Immature natural killer cell (primary cell): ENCODE results near the gene GNA15. TPM values are rescaled to one million over a fixed set of nuclear protein-coding genes. Genes with fewer than 3 reads are reported as not detected.
"Not testable (repeated sequence)": the region's sequence is repeated elsewhere in the genome, so short reads cannot be mapped to it uniquely, and the experiment has no call there.

ENCODE experiments used
- DNase-seq, 3 donors: peaks; one replicate each; pipeline ENCODE4 v3.0.0; 2022; ENCODE audit warnings: mixed read lengths in 1 of 3
- H3K27ac Mint-ChIP-seq, 6 donors: one replicate each; pipeline ENCODE4 v1.8.0; 2020; ENCODE audit warnings: mixed read lengths in 6 of 6, mild to moderate bottlenecking in 5 of 6, inconsistent platforms in 4 of 6, moderate library complexity in 3 of 6
- H3K27me3 Mint-ChIP-seq, 3 donors: one replicate each; pipeline ENCODE4 v1.8.0; 2020 to 2021; ENCODE audit warnings: low read depth in 3 of 3, mild to moderate bottlenecking in 3 of 3, mixed read lengths in 3 of 3, moderate library complexity in 3 of 3, inconsistent platforms in 1 of 3
- H3K36me3 Mint-ChIP-seq, 3 donors: one replicate each; pipeline ENCODE4 v1.8.0; 2020; ENCODE audit warnings: mixed read lengths in 3 of 3, inconsistent platforms in 2 of 3, mild to moderate bottlenecking in 2 of 3
- H3K4me1 Mint-ChIP-seq, 2 donors: one replicate each; pipeline ENCODE4 v1.8.0; 2020; ENCODE audit warnings: inconsistent platforms in 2 of 2, mild to moderate bottlenecking in 2 of 2, mixed read lengths in 2 of 2, moderate library complexity in 1 of 2
- H3K4me3 Mint-ChIP-seq, 5 donors: one replicate each; pipeline ENCODE4 v1.8.0; 2020; ENCODE audit warnings: mild to moderate bottlenecking in 5 of 5, mixed read lengths in 5 of 5, inconsistent platforms in 3 of 5, moderate library complexity in 3 of 5
- H3K9me3 Mint-ChIP-seq, 6 donors: one replicate each; pipeline ENCODE4 v1.8.0; 2020; ENCODE audit warnings: mild to moderate bottlenecking in 6 of 6, mixed read lengths in 6 of 6, inconsistent platforms in 4 of 6, moderate library complexity in 3 of 6
- polyA plus RNA-seq, 3 donors: library from polyadenylated mRNA; unstranded; fragments of 300-500 nt; fragmentation: Illumina TruSeq; gene quantifications; one replicate each; pipeline ENCODE4 v1.2.3, GENCODE V29; 2021

GNA15 gene
- 1 to 10 TPM in 2 of 3 donors, under 1 TPM in 1; 0.25 to 2.8 (median 2.3) TPM for polyA plus RNA-seq

DNA sequence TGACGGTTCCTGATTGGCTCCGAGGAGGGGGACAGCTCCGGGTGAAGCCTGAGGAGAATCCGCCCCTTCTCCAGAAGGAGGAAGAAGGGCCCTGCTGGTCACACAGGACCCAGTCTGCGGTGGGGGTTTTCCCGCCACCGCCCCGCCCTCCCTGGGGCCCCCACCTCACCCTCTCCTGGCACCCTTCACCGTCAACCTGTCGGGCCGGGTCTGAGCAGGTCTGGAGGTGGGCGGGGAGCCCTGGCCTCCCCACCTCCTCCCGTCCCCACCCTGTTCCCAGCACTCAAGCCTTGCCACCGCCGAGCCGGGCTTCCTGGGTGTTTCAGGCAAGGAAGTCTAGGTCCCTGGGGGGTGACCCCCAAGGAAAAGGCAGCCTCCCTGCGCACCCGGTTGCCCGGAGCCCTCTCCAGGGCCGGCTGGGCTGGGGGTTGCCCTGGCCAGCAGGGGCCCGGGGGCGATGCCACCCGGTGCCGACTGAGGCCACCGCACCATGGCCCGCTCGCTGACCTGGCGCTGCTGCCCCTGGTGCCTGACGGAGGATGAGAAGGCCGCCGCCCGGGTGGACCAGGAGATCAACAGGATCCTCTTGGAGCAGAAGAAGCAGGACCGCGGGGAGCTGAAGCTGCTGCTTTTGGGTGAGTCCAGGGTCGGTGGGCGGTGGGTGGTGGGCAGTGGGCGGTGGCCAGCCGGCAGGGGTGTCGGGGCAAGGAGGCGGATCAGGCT, at the start of gene GNA15:
GNA15 (plus strand) TSS at position 73 of the 723 bp plus-strand sequence; CDS start at position 491, 418 bp downstream.
- H3K4me3 Mint-ChIP-seq: peak within 1 kb of the TSS in 1 of 5 donors; percentile 23
- H3K4me1 Mint-ChIP-seq: peaks cover 13 to 17% of the 10 kb centered on the region in 2 donors
- peaks cover 0 to 3% (median 0%) of the 10 kb centered on the region in 3 donors for H3K36me3 Mint-ChIP-seq
- peaks cover 0 to 7% (median 2%) of the 10 kb centered on the region in 3 donors for H3K27me3 Mint-ChIP-seq
- peak within 1 kb of the TSS in 5 of 6 donors; percentile 32 to 77 (median 61) for H3K27ac Mint-ChIP-seq
- DNase-seq: peak in 2 of 3 donors; percentile 33 to 35
- peaks cover 0 to 4% (median 0%) of the 10 kb centered on the region in 6 donors for H3K9me3 Mint-ChIP-seq

DNA sequence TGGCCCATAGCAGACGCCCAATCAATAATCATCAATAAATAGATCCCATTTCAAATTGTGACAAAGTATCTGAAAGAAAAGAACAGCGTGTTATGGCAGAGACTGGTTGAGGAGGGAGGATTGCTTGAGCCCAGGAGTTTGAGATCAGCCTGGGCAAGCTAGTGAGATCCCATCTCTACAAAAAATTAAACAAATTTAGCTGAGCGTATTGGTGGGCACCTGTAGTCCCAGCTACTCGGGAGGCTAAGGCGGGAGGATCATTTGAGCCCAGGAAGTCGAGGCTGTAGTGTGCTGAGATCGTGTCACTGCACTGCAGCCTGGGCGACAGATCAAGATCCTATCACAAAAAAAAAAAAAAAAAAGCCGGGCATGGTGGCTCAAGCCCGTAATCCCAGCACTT, 48.1 kb upstream of the GNA15 start:
- no peak for DNase-seq
- no peaks in the 10 kb centered on the region for H3K4me1 Mint-ChIP-seq
- peaks cover 0 to 6% (median 3%) of the 10 kb centered on the region in 3 donors for H3K27me3 Mint-ChIP-seq
- H3K4me3 Mint-ChIP-seq: no peak overlapping the region
- no peaks in the 10 kb centered on the region for H3K36me3 Mint-ChIP-seq
- H3K27ac Mint-ChIP-seq: no peak overlapping the region
- H3K9me3 Mint-ChIP-seq: no peaks in the 10 kb centered on the region

GRCh38 chr19:3089299-3089855, 46.5 kb upstream of the GNA15 start:
- H3K27me3 Mint-ChIP-seq, H3K4me3 Mint-ChIP-seq, H3K27ac Mint-ChIP-seq, H3K4me1 Mint-ChIP-seq, H3K9me3 Mint-ChIP-seq, DNase-seq, H3K36me3 Mint-ChIP-seq: not testable (repeated sequence)

DNA sequence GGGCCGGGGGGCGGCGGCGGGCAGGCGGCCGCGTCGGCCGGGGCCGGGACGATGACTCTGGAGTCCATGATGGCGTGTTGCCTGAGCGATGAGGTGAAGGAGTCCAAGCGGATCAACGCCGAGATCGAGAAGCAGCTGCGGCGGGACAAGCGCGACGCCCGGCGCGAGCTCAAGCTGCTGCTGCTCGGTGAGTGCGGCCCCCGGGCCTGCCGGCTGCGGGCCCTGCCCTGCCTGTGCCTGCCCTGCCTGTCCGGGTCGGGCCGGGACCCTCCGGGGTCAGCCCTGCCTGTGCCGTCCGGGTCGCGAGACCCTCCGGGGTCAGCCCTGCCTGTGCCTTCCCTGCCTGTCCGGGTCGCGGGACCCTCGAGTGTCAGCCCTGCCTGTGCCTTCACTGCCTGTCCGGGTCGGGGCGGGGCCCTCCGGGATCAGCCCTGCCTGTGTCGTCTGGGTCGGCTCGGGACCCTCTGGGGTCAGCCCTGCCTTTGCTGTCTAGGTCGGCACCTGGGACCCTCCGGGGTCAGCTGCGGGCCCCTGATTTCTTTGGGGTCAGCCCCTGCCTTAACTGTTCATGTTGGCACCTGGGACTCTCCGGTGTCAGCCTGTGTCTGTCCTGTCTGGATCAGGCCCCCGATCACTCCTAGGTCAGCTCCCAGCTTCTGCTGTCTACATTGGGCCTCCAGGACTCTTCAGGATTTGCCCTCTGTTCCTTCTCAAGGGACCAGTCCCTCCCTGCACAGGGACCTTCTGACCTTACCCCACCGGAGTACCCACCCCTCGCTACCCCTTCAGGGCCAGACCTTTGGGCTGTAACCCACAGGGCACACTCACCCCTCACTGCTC, 41.0 kb upstream of the GNA15 start:
- Mint-ChIP-seq H3K4me1 (peaks cover 20 to 22% of the 10 kb centered on the region in 2 donors), H3K4me3 (peak overlapping the region; percentile 65 to 76 (median 70)), H3K36me3 (no peaks in the 10 kb centered on the region), H3K9me3 (no peaks in the 10 kb centered on the region), H3K27ac (no peak overlapping the region), H3K27me3 (peaks cover 0 to 20% (median 13%) of the 10 kb centered on the region in 3 donors)
- peak; percentile 17 to 24 (median 23) for DNase-seq

DNA sequence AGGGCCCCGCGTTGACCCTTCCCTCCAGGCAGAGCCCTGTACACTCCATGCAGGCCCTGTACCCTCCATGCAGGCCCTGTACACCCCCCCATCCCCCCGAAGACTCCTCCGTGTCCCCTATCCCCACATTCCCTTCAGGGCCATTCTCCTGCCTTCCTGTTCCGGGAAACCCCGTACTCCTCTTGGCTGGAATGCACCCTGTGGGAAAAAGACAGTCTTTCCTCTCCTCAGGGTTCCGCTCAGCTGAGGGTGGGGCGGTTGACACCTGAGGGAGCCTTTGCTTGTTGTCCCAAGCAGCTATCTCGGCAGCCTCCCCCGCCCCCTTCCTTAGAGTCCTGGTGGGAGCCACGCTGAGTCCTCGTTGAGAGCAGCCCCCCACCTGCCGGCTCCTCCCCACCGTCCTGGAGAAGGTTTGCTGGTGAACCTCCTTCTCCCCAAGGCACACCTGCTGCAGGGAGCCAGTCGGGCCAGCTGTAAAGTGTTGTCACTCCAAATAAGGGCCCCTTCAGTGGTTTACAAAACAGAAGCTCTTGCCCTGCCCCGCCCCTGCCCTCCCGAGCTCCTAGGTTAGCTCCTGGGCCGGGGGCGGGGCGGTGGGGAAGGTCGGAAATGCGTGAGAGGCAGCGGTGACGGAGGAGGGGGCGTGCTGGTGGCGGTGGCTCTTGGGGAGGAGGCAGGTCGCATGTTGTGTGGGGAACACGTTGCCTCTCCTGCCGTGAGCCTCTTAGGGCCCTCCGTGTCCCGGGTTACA, 40.2 kb upstream of the GNA15 start:
- Mint-ChIP-seq H3K27me3 (peaks cover 0 to 20% (median 13%) of the 10 kb centered on the region in 3 donors), H3K36me3 (no peaks in the 10 kb centered on the region), H3K9me3 (no peaks in the 10 kb centered on the region), H3K4me3 (peak overlapping the region; percentile 65 to 78 (median 71)), H3K27ac (no peak overlapping the region), H3K4me1 (peaks cover 20 to 23% of the 10 kb centered on the region in 2 donors)
- peak in 2 of 3 donors; percentile 18 to 21 for DNase-seq

DNA sequence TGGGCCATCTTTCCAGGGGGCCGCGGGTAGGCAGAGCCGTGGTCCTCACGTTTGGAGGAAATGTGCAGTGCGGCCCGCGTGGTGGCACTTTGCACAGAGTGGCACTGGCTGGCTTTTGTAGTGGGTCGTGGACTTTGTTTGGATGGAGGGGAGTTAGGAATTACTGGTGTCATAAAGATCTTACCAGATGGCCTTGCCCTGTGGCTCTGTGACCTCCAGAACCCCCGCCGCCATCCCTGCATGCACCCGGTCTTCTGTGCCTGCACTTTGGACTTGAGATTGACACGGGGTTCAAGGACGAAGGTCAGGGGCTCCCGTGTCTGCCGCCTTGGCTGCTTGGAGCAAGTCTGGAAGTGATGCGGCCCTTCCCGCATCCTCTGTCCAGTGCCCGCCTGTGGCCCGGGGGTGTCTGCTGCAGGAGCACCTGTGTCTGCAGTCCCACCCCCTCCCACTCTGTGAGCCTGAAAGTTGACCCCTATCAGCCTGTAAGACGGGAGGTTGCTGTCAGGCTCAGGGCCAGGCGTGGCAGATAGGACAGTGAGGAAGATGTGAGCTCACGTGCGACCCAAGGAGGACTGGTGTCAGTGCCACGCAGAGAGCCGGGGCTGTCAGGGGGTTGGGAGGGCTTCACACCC, 39.4 kb upstream of the GNA15 start:
- Mint-ChIP-seq H3K9me3 (no peaks in the 10 kb centered on the region), H3K4me3 (peak overlapping the region; percentile 22 to 78 (median 71)), H3K27me3 (peaks cover 0 to 20% (median 13%) of the 10 kb centered on the region in 3 donors), H3K36me3 (no peaks in the 10 kb centered on the region), H3K4me1 (peaks cover 20 to 23% of the 10 kb centered on the region in 2 donors), H3K27ac (no peak overlapping the region)
- no peak for DNase-seq

DNA sequence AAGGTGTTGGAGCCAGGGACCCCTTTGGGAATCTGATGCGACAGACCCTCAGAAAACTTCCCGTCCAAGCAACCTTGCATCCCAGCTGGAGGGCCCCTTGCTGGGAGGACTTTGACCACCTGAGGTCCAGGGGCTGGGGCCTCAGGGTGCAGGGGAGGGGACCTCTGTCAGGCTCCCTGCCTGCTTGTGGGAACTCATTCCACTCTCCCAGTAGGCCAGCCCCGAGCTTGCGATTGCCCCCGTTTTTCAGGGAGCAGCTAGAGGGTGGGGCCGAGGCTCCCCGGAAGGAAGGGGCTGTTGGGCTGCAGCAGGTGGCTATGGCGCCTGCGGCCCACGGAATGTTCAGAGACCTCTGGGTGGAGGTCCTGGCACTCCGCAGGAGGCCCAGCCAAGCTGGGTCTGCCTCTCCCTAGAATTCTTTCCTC, 38.9 kb upstream of the GNA15 start:
- peaks cover 0 to 20% (median 13%) of the 10 kb centered on the region in 3 donors for H3K27me3 Mint-ChIP-seq
- H3K36me3 Mint-ChIP-seq: no peaks in the 10 kb centered on the region
- DNase-seq: no peak
- H3K4me3 Mint-ChIP-seq: no peak overlapping the region
- no peak overlapping the region for H3K27ac Mint-ChIP-seq
- H3K9me3 Mint-ChIP-seq: no peaks in the 10 kb centered on the region
- peaks cover 20 to 23% of the 10 kb centered on the region in 2 donors for H3K4me1 Mint-ChIP-seq

GRCh38 chr19:3097442-3097871, 38.4 kb upstream of the GNA15 start:
- no peak overlapping the region for H3K27ac Mint-ChIP-seq
- H3K4me3 Mint-ChIP-seq: no peak overlapping the region

DNA sequence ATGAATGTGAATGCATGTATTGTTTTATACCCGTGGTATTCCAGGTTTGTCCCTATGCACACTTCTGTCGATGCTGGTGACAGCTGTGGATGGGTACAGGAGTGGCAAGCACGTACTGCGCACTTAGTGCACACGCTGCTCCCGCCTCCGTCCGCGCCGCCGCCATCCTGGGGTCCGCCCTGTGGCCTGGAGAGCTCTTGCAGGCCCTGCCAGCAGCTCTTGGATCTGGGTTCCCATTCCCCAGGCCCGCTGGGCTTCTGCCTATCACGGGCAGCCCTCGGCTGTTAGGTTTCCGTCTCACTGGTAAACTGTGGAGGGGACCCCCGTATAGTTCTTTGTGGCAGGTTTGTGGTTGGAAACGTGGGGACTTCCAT, 37.7 kb upstream of the GNA15 start:
- peaks cover 0 to 15% (median 13%) of the 10 kb centered on the region in 3 donors for H3K27me3 Mint-ChIP-seq
- H3K27ac Mint-ChIP-seq: no peak overlapping the region
- peaks cover 20 to 23% of the 10 kb centered on the region in 2 donors for H3K4me1 Mint-ChIP-seq
- no peak for DNase-seq
- no peak overlapping the region for H3K4me3 Mint-ChIP-seq
- H3K9me3 Mint-ChIP-seq: no peaks in the 10 kb centered on the region
- no peaks in the 10 kb centered on the region for H3K36me3 Mint-ChIP-seq

More at GRCh38 chr19:3097442-3097871, 38.4 kb upstream of the GNA15 start:
- no peak for DNase-seq
- Mint-ChIP-seq H3K27me3 (peaks cover 0 to 17% (median 15%) of the 10 kb centered on the region in 3 donors), H3K9me3 (no peaks in the 10 kb centered on the region), H3K4me1 (peaks cover 20 to 23% of the 10 kb centered on the region in 2 donors), H3K36me3 (no peaks in the 10 kb centered on the region)

GRCh38 chr19:3098515-3099346, 37.1 kb upstream of the GNA15 start:
- Mint-ChIP-seq H3K4me1 (peaks cover 20 to 24% of the 10 kb centered on the region in 2 donors), H3K27ac (peak overlapping the region in 1 of 6 donors; percentile 28), H3K9me3 (no peaks in the 10 kb centered on the region), H3K4me3 (peak overlapping the region; percentile 15 to 65 (median 58)), H3K27me3 (peaks cover 0 to 15% (median 13%) of the 10 kb centered on the region in 3 donors), H3K36me3 (no peaks in the 10 kb centered on the region)
- peak; percentile 20 to 33 (median 23) for DNase-seq

- Mint-ChIP-seq H3K27me3 (peaks cover 5 to 19% (median 14%) of the 10 kb centered on the region in 3 donors), H3K4me3 (peak overlapping the region in 1 of 5 donors; percentile 59), H3K27ac (no peak overlapping the region), H3K36me3 (no peaks in the 10 kb centered on the region), H3K9me3 (no peaks in the 10 kb centered on the region), H3K4me1 (peaks cover 27 to 28% of the 10 kb centered on the region in 2 donors)
- no peak for DNase-seq
These were observed 36.3 kb upstream of the GNA15 start for GRCh38 chr19:3099347-3100145.
